HCT116 (cell line): ENCODE results near the gene IL15. TPM values are rescaled to one million over a fixed set of nuclear protein-coding genes. Genes with fewer than 3 reads are reported as not detected.

Experiments
- ATAC-seq: fragments of 200-7000 bp; cut with Tn5 transposase; 2 replicates; pipeline ENCODE4 v1.9.1; 2020; ENCODE audit warnings: mild to moderate bottlenecking, moderate library complexity
- BruUV-seq: library from RNA; stranded (reverse); fragments of 400-500 nt; replicated peaks from 2 replicates; lab custom pipeline; 2021; lab: Mats Ljungman, UMichigan
- CTCF ChIA-PET: fragments of 300-600 bp; sonication (Branson Sonifier 250); formaldehyde crosslinking; loops from one replicate; lab custom pipeline; 2021; ENCODE audit warnings: antibody characterized with exemption; lab: Charles Lee
- POLR2A ChIA-PET: fragments of 300-600, 350-600 bp; sonication (Branson Sonifier 250); formaldehyde crosslinking; loops from one replicate; lab custom pipeline; 2021; ENCODE audit warnings: antibody characterized with exemption; lab: Charles Lee
- RAD21 ChIA-PET, 2 experiments: fragments of 300-600 bp; sonication (Branson Sonifier 250); formaldehyde crosslinking; loops; one replicate each; lab custom pipeline; 2023; ENCODE audit warnings: low total read pairs in 2 of 2; ENCODE audit not compliant: uncharacterized antibody in 2 of 2, unreplicated experiment in 2 of 2, low non-redundant PET in 1 of 2; lab: Charles Lee
- DNase-seq: peaks from one replicate; pipeline ENCODE4 v3.0.0-alpha.2; 2010; ENCODE audit warnings: low read depth, low spot score
- H2AFZ ChIP-seq: fragments of 200-600 bp; shearing (Covaris generic), sonication (generic); 2 replicates; pipeline ENCODE4 v1.6.1; 2017; ENCODE audit warnings: low read depth, mixed run types, mixed read lengths, antibody characterized with exemption, low read length; ENCODE audit not compliant: poor library complexity, severe bottlenecking
- H3K27ac ChIP-seq: 2 replicates; pipeline ENCODE4 v1.5.1; 2012; ENCODE audit warnings: low read depth, low read length
- H3K27me3 ChIP-seq: fragments of 200-600 bp; sonication (generic); 2 replicates; pipeline ENCODE4 v1.6.1; 2016; ENCODE audit warnings: mixed run types, low read length, mixed read lengths; ENCODE audit not compliant: insufficient read depth
- H3K36me3 ChIP-seq, 2 experiments: fragments of 200-500 bp in 1 of 2; fragments of 200-600 bp in 1 of 2; sonication (Bioruptor generic) in 1 of 2; sonication (generic) in 1 of 2; 2 replicates each; pipeline versions ENCODE4 v1.5.1 to v1.6.1; 2014 to 2016; ENCODE audit warnings: low read length in 2 of 2, inconsistent platforms in 1 of 2, mixed read lengths in 1 of 2, mixed run types in 1 of 2; ENCODE audit not compliant: insufficient read depth in 2 of 2, control insufficient read depth in 1 of 2
- H3K4me1 ChIP-seq, 2 experiments: fragments of 200-600 bp in 1 of 2; sonication (generic) in 1 of 2; 2 replicates each; pipeline versions ENCODE4 v1.5.1 to v1.6.1; 2012 to 2017; ENCODE audit warnings: low read length in 2 of 2, inconsistent platforms in 1 of 2, mild to moderate bottlenecking in 1 of 2, mixed read lengths in 1 of 2, mixed run types in 1 of 2, moderate library complexity in 1 of 2; ENCODE audit not compliant: insufficient read depth in 2 of 2, control insufficient read depth in 1 of 2
- H3K4me2 ChIP-seq: fragments of 200-600 bp; sonication (generic); 2 replicates; pipeline ENCODE4 v1.6.1; 2017; ENCODE audit warnings: mixed run types, low read length, mixed read lengths
- H3K4me3 ChIP-seq, 2 experiments: fragments of 200-600 bp in 1 of 2; sonication (generic) in 1 of 2; replicated peaks in 1 of 2; 2 replicates each; pipeline ENCODE4 v1.5.1; 2011 to 2016; ENCODE audit warnings: low read length in 2 of 2, control low read depth in 1 of 2, low read depth in 1 of 2, mild to moderate bottlenecking in 1 of 2, mixed read lengths in 1 of 2, mixed run types in 1 of 2
- H3K79me2 ChIP-seq: fragments of 200-600 bp; sonication (generic); 2 replicates; pipeline ENCODE4 v1.6.1; 2017; ENCODE audit warnings: mild to moderate bottlenecking, mixed run types, low read length, moderate library complexity, mixed read lengths; ENCODE audit not compliant: insufficient read depth
- H3K9ac ChIP-seq: fragments of 200-600 bp; sonication (generic); 2 replicates; pipeline ENCODE4 v1.6.1; 2016; ENCODE audit warnings: low read length, mixed read lengths
- H3K9me2 ChIP-seq: fragments of 200-600 bp; sonication (generic), shearing (Covaris generic); 2 replicates; pipeline ENCODE4 v1.6.1; 2017; ENCODE audit warnings: mixed run types, mild to moderate bottlenecking, moderate library complexity; ENCODE audit not compliant: insufficient read depth
- H3K9me3 ChIP-seq, 2 experiments: fragments of 200-500 bp in 1 of 2; fragments of 200-600 bp in 1 of 2; sonication (Bioruptor generic) in 1 of 2; sonication (generic) in 1 of 2; 2 replicates each; pipeline ENCODE4 v1.6.1; 2014 to 2017; ENCODE audit warnings: low read length in 2 of 2, mixed read lengths in 2 of 2, inconsistent platforms in 1 of 2, low read depth in 1 of 2, mild to moderate bottlenecking in 1 of 2, mixed run types in 1 of 2, moderate library complexity in 1 of 2; ENCODE audit not compliant: control insufficient read depth in 1 of 2, insufficient read depth in 1 of 2
- H4K20me1 ChIP-seq: fragments of 200-600 bp; sonication (generic), shearing (Covaris generic); 2 replicates; pipeline ENCODE4 v1.6.1; 2017; ENCODE audit warnings: mixed run types, mild to moderate bottlenecking, moderate library complexity; ENCODE audit not compliant: insufficient read depth
- CEBPB ChIP-seq: IDR thresholded peaks from 2 replicates; pipeline ENCODE4 v1.6.1; 2012; ENCODE audit warnings: low read depth
- EGR1 ChIP-seq: IDR thresholded peaks from 2 replicates; pipeline ENCODE4 v1.6.1; 2012; ENCODE audit warnings: low read depth
- ELF1 ChIP-seq: IDR thresholded peaks from 2 replicates; pipeline ENCODE4 v1.6.1; 2012; ENCODE audit warnings: low read depth, borderline replicate concordance
- EZH2 ChIP-seq: fragments of 200-600 bp; sonication (generic); IDR thresholded peaks from 2 replicates; pipeline ENCODE4 v1.6.1; 2017; ENCODE audit warnings: antibody characterized with exemption, mixed run types
- EZH2phosphoT487 ChIP-seq: fragments of 200-600 bp; IDR thresholded peaks from 2 replicates; pipeline ENCODE4 v1.6.1; 2018; ENCODE audit warnings: antibody characterized with exemption, borderline replicate concordance
- JUND ChIP-seq: IDR thresholded peaks from 2 replicates; pipeline ENCODE4 v1.6.1; 2012
- MAX ChIP-seq: IDR thresholded peaks from 2 replicates; pipeline ENCODE4 v1.6.1; 2012
- POLR2AphosphoS5 ChIP-seq: IDR thresholded peaks from 2 replicates; pipeline ENCODE4 v1.6.1; 2011; ENCODE audit warnings: mild to moderate bottlenecking, low read depth, low read length, moderate library complexity
- SIN3A ChIP-seq: IDR thresholded peaks from 2 replicates; pipeline ENCODE4 v1.6.1; 2012; ENCODE audit warnings: low read depth
- TCF7L2 ChIP-seq: IDR thresholded peaks from 2 replicates; pipeline ENCODE4 v1.7.0; 2011; ENCODE audit warnings: borderline replicate concordance, inconsistent platforms; ENCODE audit not compliant: insufficient read depth, insufficient read length; ENCODE audit errors: extremely low read depth
- ZBTB33 ChIP-seq: IDR thresholded peaks from 2 replicates; pipeline ENCODE4 v1.6.1; 2011; ENCODE audit warnings: mild to moderate bottlenecking, low read length, moderate library complexity; ENCODE audit not compliant: insufficient replicate concordance; ENCODE audit errors: extremely low read depth
- intact Hi-C: fragments of 100-400 bp; cut with micrococcal nuclease; formaldehyde crosslinking; loops from 2 replicates; pipeline ENCODE4 v1.10.0; 2022
- total RNA-seq: library from RNA; stranded (reverse); gene quantifications from one replicate; pipeline ENCODE4 v1.2.1, GENCODE V29; 2021; ENCODE audit not compliant: unreplicated experiment

IL15 gene
- total RNA-seq, 1 experiment from 2014 or later, result 1.2 TPM

GRCh38 chr4:141675384-141675783 lies 39.0 kb downstream of the IL15 start:
- intact Hi-C loops, result no loop called here
- Histone ChIP-seq H3K4me3 (no peak overlapping the region), H3K9me2 (no peaks in the 10 kb centered on the region), H3K27ac (no peak overlapping the region), H3K36me3 (no peaks in the 10 kb centered on the region), H3K9me3 (no peaks in the 10 kb centered on the region), H2AFZ (no peak overlapping the region), H3K4me1 (peaks cover 4 to 6% of the 10 kb centered on the region in 2 experiments; a peak in 2 of 4 replicates), H4K20me1 (no peaks in the 10 kb centered on the region), H3K4me2 (no peak overlapping the region), H3K27me3 (no peaks in the 10 kb centered on the region), H3K9ac (no peak overlapping the region), H3K79me2 (no peaks in the 10 kb centered on the region)
- ChIA-PET RAD21 (no interaction called here), CTCF (no interaction called here), POLR2A (no interaction called here)
- no peak for TF ChIP-seq TCF7L2
- no peak for TF ChIP-seq JUND
- TF ChIP-seq MAX, result no peak
- TF ChIP-seq ZBTB33, result no peak
- TF ChIP-seq EGR1, result no peak
- TF ChIP-seq POLR2AphosphoS5, result no peak
- TF ChIP-seq ELF1, result no peak
- no peak for TF ChIP-seq EZH2phosphoT487
- TF ChIP-seq CEBPB, result no peak
- no peak for TF ChIP-seq SIN3A
- no peak for TF ChIP-seq EZH2
- DNase-seq (no peak), ATAC-seq (no peak)
- BruUV-seq, result no TSS peak
